Erythroblast (primary cell): ENCODE measurements around the gene MYCBPAP.

Experiments
- GATA1 ChIP-seq: IDR thresholded peaks from 2 replicates; pipeline ENCODE4 v1.6.1; 2011; ENCODE audit warnings: low read depth, mild to moderate bottlenecking, control low read depth, low read length, moderate library complexity
- POLR2A ChIP-seq: IDR thresholded peaks from 2 replicates; pipeline ENCODE4 v1.6.1; 2011; ENCODE audit warnings: mild to moderate bottlenecking, low read length

- TF ChIP-seq POLR2A (no peak), GATA1 (no peak)
These were observed 61.4 kb downstream of the MYCBPAP start for GRCh38 chr17:50569592-50569991.
